ELF-1 (cell line): Measurements from ENCODE around the gene RNF168.
"Not testable (repeated sequence)": the region's sequence is repeated elsewhere in the genome, so short reads cannot be mapped to it uniquely, and the experiment has no call there.

Experiments used
- DNase-seq: peaks from one replicate; pipeline ENCODE4 v3.0.0-alpha.2; 2016; ENCODE audit warnings: low read depth, low spot score

Gene RNF168

DNA sequence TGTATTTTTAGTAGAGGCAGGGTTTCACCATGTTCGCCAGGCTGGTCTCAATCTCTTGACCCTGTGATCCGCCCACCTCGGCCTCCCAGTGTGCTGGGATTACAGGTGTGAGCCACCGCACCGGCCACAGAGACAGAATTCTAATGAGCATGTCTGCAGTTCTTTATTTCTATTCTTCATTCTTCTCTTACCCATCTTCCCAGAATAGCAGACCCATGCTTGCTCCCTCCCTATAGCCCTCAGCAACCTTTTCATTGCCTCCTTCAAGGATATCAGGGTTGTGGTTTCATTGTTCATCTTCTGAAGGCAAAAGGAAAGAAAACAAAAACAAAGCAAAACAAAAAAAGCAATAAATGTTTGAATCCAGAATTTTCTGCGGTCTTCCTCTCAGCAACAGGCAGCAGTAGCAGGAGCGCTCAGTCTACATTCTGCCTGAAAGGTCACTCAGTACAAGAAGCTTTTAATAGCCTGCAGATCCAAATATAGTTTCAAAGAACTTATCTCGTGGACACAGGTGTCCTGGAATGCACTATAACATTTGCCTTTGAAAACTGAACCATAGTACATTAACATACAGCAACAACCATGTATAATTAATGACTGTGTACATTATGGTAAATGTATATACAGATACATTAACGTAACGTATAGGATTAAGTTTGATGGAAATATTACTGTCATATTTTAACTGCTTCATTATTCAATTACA is 11.5 kb upstream of the RNF168 start, which contains the start of gene SMCO1:
SMCO1 (minus strand) TSS at position 434 of the 709 bp plus-strand sequence; CDS start at position 297, 137 bp downstream.
- DNase-seq = no peak

DNA sequence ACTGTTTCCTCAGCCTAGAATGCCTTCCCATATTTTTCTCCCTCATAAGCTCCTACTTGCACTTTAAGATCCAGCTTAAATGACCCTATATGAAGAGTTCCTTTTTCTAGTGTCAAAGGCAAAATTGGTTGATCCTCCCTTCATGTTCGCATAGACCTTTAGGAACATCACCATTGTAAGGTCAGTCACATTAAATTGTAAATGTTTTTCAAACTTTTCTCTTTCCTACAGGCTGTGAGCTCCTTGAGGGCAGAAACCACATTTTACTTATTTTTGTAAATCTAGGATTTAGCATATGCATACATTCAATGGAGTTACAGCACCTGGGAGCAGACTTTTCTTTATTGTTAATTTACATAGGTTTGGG is 10.8 kb upstream of the RNF168 start:
- no peak for DNase-seq

DNA sequence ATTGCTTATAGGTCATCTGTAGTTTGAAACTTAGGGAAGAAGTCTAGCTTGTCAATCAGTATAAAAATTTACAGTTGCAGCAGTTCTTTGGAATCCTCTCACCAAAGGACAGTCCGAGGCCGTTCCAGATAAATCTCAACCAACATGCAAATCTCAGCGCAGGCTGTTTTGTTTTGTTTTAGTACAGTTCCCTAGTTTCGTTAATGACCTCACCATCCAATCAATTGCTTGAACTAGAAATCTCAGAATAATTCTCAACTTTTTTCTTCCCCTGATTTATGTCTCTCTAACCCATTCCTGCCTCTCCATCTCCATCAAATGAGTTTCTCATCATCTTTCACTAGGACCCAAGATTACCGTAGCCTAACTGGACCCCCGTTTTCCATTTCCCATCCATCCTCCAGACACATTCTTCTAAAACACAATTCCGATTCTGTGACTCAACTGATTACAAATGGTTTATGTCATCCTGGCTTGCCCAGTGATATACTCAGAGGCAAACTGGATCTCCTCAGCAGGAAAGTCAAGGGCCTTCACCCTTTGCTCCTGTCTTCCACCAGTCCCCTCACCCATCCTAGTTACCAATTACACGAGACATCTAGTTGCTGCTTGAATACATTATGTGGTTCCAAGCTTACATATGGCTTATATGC is 10.3 kb upstream of the RNF168 start:
- no peak for DNase-seq

DNA sequence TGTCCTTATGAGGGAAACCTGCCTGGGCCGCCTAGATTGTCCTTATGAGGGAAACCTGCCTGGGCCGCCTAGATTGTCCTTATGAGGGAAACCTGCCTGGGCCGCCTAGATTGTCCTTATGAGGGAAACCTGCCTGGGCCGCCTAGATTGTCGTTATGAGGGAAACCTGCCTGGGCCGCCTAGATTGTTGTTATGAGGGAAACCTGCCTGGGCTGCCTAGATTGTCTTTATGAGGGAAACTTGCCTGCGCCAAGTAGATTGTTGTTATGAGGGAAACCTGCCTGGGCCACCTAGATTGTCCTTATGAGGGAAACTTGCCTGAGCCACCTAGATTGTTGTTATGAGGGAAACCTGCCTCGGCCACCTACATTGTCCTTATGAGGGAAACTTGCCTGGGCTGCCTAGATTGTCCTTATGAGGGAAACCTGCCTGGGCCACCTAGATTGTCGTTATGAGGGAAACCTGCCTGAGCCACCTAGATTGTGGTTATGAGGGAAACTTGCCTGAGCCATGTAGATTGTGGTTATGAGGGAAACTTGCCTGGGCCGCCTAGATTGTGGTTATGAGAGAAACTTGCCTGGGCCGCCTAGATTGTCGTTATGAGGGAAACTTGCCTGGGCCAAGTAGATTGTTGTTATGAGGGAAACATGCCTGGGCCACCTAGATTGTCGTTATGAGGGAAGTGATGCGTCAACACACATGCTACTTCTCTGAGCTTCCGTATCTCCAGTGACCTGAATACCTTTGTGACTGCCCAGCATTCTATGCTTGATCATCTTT is 8.3 kb upstream of the RNF168 start:
- DNase-seq = not testable (repeated sequence)

DNA sequence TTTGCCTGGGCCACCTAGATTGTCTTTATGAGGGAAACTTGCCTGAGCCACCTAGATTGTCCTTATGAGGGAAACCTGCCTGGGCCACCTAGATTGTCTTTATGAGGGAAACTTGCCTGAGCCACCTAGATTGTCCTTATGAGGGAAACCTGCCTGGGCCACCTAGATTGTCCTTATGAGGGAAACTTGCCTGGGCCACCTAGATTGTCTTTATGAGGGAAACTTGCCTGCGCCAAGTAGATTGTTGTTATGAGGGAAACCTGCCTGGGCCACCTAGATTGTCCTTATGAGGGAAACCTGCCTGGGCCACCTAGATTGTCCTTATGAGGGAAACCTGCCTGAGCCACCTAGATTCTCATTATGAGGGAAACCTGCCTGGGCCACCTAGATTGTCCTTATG is 7.5 kb upstream of the RNF168 start:
- DNase-seq = not testable (repeated sequence)

DNA sequence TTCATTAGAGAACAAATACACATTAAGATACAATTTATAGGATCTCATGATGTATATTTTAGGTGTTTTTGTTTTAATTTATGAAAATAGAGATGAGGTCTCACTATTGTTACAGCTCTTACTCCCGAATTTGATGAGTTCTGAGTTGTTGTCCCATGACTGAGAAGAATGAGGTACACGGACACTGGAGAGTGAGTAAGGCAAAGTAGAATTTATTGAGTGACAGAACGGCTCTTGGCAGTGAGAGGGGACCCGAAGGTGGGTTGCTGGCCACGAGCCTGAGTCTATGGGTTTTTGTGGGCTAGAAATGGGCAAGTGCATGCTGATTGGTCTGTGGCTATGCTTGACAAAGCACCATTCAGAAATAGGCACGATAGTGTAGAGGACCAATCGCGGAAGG is 3.1 kb upstream of the RNF168 start:
- DNase-seq = no peak

DNA sequence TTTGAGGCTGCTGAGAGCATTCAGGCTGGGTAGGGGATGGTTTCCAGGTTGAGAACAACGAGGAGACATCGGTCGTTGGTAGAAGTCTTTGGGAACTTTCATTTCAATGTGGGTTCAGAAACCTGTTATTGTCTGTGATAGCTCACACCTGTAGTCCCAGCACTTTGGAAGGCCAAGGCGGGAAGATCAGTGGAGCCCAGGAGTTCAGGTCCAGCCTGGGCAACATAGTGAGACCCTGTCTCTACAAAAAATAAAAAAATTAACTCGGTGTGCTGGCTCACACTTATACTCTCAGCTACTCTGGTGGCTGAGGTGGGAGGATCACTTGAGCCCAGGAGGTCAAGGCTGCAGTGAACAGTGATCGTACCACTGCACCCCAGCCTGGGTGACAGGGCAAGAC is 988 bp upstream of the RNF168 start:
- no peak for DNase-seq

DNA sequence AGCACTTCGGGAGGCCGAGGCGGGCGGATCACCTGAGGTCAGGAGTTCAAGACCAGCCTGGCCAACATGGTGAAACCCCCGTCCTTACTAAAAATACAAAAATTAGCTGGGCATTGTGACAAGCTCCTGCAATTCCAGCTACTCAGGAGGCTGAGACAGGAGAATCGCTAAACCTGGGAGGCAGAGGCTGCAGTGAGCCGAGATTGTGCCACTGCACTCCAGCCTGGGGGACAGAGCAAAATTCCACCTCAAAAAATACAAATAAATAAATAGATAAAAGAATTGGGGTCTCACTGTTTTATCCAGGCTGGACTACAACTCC is 470 bp upstream of the RNF168 start:
- DNase-seq = not testable (repeated sequence)

DNA sequence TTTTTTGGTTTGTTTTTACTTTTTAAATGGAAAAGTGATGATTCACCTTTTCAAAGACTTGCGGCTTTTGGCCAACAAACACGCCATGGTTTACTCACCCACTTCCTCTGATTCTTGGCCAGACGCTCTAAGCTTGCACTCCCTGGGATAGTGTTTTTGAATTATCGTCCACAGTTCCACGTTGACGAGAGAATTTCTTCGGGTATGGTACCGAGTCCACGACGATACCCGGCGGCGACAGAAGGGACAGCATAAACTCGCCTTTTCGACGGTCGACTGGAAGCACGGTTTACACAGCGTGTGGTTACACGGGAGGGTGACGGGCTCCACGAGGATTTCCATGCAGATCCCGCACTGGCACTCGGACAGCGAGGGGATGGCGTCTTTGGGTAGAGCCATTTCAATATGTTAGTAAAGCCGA is 783 bp downstream of the RNF168 start:
- peak; percentile 41 for DNase-seq

DNA sequence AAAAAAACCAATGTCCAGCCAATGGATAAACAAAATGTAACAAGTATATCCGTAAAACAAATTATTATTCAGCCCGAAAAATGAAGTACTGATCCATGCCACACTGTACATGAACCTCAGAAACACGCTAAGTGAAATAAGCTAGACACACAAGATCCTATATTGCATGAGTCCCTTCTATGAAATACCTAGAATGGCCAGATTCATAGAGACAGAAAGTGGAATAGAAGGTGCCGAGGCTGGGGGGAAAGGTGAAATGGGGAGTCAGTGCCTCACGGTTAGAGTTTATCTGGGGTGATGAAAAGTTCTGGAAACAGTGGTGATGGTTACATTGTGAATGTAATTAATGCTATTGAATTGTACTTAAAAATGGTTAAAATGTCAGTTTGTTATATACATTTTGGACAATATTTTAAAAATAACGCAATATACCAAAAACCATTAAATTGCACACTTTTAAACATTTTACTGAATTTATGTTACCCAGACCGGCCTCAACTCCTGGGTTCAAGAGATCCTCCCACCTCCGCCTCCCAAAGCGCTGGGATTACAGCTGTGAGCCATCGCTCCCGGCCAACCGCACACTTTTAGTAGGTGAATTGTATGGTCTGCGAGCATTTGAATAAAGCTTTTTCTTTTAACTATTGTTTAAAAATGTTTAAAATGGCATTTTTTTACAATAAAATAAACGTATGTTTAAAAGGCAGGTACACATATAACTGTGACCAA is 2.1 kb downstream of the RNF168 start:
- no peak for DNase-seq

DNA sequence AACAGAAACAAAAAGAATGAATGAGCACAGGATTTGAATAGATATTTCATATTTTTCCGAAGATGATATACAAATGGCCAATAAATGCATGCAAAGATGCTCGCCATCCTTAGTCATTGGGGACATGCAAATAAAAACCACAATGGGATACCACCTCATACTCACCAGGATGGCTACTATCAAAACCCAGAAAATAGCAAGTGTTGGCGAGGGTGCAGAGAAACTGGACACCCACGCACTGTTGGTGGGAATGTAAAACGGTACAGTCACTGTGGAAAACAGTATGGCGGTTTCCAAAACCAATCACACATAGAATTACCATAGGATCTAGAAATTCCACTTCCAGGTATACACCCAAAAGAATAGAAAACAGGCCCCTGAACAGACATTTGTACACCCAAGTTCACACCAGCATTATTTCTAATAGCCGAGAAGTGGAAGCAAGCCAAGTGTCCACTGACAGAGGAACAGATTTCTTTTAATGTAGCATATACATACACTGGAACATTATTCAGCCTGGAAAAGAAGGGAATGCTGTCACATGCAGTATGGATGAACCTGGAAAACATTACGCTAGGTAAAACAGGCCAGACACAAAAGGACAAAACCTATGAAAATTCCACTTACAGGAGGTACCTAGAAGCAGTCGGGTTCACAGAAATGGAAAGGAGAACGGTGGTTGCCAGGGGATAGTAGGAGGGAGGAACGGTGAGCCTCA is 3.6 kb downstream of the RNF168 start:
- no peak for DNase-seq

DNA sequence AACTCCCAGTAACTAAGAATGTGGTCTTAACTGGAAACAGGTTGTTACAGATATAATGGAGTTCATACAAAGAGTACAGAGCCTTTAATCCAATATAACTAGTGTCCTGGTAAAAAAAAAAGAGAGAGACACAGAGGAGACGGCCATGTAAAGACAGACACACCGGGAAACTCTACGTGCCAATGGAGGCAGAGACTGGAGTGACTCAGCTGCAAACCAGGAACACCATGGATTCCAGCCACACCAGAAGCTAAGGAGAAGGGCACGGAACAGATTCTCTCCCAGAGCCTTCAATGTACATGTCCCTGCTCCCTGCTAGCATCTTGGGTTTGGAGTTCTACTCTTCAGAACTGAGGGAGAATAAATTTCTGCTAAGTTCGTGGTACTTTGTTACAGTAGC is 4.5 kb downstream of the RNF168 start:
- no peak for DNase-seq

DNA sequence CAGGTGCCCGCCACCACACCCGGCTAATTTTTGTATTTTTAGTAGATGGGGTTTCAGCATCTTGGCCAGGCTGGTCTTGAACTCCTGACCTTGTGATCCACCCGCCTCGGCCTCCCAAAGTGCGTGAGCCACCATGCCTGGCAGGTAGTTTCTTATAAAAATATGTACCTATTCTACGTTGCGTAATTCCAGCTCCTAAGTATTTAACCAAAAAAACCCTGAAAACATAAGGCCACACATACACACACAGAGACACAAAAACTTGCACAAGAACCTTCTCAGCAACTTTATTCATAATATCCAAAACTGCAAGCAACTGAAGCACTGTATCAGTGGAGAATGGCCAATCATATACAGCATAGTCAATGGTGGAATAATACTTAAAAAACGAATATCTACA is 5.3 kb downstream of the RNF168 start:
- no peak for DNase-seq

DNA sequence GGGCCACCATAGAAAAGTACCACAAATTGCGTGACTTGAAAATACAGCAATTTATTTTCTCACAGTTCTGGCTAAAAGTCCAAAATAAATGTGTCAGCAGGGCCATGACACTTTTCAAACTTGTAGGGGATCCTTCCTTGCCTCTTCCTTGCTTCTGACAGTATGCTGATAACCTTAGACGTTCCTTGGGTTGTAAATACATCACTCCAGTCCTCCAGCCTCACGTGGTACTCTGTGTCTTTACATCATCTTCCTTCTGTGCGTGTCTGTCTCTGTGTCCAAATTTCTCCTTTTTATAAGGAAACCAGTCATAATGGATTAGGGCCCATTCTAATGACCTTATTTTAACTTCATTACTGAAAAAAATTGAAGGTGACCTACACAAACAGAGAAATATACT is 7.4 kb downstream of the RNF168 start:
- no peak for DNase-seq

DNA sequence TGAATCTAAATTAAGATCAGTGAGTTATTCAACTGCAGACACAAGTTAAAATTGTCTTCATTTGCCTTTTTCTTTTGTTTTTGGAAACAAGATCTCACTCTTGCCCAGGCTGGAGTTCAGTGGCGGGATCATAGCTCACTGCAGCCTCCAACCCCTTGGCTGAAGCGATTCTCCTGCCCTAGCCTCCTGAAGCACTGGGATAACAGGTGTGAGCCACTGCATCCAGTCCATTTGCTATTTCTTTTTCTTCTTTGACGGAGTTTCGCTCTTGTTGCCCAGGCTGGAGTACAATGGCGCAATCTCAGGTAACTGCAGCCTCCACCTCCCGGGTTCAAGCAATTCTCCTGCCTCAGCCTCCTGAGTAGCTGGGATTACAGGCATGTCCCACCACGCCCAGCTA is 10.3 kb downstream of the RNF168 start:
- DNase-seq = no peak

DNA sequence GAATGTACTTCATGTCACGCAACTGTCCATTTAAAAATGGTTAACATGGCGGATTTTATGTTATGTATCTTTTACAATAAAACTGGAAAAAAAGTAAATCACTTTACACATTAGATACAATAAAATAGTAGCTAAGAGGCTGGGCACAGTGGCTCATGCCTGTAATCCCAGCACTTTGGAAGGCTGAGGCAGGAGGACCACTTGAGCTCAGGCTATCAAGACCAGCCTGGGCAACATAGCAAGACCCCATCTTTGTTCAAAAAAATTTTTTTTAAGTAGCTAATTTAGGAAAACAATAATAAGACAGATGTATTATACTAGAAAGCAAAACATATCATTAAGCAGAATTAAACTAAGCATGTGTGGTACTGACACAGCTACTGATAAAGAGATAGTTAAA is 11.5 kb downstream of the RNF168 start:
- no peak for DNase-seq

DNA sequence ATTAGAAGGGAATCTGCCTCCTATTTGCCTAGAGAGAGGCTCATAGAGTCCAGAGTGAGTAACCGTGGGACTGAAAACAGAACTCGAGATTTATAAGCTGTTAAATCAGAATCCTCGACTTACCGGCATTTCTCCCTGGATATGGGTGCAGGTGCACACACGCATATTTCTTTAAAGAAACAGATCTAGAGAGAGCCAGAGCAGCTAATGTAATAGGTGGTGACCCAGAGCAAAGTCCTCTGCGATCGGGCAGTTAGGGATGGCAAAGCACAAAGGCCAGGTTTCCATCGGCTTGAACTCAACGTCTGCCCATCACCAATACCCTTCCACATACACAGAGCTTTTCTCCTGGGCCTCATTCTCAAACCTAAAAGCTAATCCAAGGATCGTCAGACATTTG is 13.8 kb downstream of the RNF168 start:
- DNase-seq = no peak

DNA sequence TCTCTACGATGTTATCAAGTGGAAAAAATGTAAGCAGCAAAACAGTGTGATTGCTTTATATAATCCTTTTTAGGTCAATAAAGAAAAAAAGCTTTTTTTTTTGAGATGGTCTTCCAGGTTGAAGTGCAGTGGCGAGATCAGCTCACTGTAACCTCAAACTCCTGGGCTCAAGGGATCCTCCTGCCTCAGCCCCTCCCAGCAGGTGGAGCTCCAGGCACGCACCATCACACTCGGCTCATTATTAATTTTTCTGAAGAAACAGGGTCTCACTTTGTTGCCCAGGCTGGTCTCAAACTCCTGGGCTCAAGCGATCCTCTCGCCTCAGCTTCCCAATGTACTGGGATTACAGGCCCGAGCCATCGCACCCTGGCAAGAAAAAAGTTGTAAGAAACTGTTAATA is 17.3 kb downstream of the RNF168 start:
- peak; percentile 20 for DNase-seq

DNA sequence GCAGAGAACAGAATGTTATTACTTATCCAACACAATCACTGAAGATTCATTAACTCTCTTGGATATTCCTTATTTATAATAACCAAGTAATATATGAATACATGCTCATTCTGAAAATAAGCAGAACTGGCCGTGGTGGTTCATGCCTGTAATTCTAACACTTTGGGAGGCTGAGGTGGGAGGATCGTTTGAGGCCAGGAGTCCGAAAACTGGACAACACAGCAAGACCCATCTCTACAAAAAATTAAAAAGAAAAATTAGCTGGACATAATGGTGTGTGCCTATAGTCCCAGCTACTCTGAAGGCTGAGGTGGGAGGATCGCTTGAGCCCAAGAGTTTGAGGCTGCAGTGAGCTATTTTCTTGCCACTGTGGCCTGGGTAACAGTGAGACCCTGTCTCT is 25.9 kb downstream of the RNF168 start:
- DNase-seq = no peak

DNA sequence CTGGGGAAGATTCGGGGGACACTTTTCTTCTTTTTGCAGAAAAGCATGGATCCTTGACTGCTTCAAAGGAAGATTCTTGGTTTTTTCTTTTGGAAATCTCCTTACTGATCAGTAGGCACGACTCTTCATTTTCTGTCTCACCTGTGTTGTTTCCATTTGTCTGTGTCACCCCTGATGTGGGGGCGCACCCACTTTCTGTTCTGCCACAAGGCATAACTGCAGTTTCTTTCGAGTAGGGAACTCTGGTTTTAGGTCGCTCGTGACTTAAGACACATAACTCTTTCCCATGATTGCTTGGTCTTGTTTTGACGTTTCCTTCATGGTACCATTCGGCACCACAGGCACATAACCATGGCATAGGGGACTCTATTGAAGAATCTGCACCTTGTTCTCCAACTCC is 31.3 kb downstream of the RNF168 start:
- DNase-seq = no peak

DNA sequence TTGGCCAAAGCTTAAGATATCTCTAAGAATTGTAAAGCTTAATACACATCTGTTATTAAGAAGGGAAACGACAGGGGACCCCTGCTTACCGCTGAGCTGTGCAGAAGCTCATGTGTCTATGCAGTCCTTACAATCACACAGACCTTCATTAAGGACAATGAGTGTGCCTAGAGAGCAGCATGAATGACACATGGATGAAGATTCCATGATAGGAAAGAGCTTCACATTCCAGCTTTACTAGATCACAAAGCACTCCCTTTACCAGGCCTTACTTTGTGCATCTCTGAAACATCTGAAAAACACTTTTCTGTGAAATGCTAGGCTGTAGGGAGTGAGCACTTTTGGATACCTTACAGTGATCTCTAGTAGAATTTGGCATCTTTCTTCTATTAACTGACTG is 32.0 kb downstream of the RNF168 start:
- no peak for DNase-seq

DNA sequence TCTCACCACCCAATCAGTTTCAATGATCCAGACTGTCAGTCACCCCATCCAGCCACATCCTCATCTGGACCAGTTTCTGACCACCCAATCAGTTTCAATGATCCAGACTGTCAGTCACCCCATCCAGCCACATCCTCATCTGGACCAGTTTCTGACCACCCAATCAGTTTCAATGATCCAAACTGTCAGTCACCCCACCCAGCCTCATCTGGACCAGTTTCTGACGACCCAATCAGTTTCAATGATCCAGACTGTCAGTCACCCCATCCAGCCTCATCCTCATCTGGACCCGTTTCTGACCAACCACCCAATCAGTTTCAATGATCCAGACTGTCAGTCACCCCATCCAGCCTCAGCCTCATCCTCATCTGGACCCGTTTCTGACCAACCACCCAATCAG is 33.4 kb downstream of the RNF168 start:
- not testable (repeated sequence) for DNase-seq
